ENCODE data around the gene PANX2. TPM values are rescaled to one million over a fixed set of nuclear protein-coding genes. Genes with fewer than 3 reads are reported as not detected.

The PANX2 gene
- total and polyA plus RNA-seq, 9 of the 15 experiments (the other 6 are each of a cell fraction or from before 2014, with no cell fraction given), result 0.01 to 3.9 (median 0.67) TPM; not detected in 1

- ChIA-PET CTCF (ENCODE audit: low intra/inter-chr PET ratio) (no interaction called here), POLR2A (interaction anchor here (0.6 kb wide), 1 partner anchor 196 kb away, joined by 5 read pairs; no protein-coding TSS in a partner anchor)
- Histone ChIP-seq H3K9ac (ENCODE audit: insufficient read depth in 1 of 2, low read depth in 2 of 2, low read length in 2 of 2) (no peak overlapping the region; a peak in 1 of 4 replicates), H3K9me3 (replicated peaks; ENCODE audit: control insufficient read depth, insufficient read depth, low read depth, low read length) (no peaks in the 10 kb centered on the region), H3K4me1 (replicated peaks in 1 of 2; ENCODE audit: control insufficient read depth in 2 of 2, insufficient read depth in 2 of 2, low read length in 2 of 2) (peaks cover 12 to 62% of the 10 kb centered on the region in 2 experiments), H3K4me2 (ENCODE audit: insufficient read depth, low read length) (no peak overlapping the region), H2AFZ (ENCODE audit: low read depth, low read length) (no peak overlapping the region), H4K20me1 (replicated peaks; ENCODE audit: control insufficient read depth, insufficient read depth, low read length) (peaks cover 8% of the 10 kb centered on the region), H3K4me3 (no peak overlapping the region), H3K27ac (ENCODE audit: extremely low read depth, low read depth, low read length) (no peak overlapping the region), H3K9me1 (ENCODE audit: control insufficient read depth, insufficient read depth, low read length) (peaks cover 7% of the 10 kb centered on the region), H3K27me3 (ENCODE audit: control insufficient read depth in 2 of 2, insufficient read depth in 2 of 2, low read length in 2 of 2) (no peaks in the 10 kb centered on the region), H3K36me3 (ENCODE audit: control insufficient read depth, insufficient read depth, low read length) (peaks cover 59% of the 10 kb centered on the region; the same call in 2 of the 3 replicates), H3K79me2 (ENCODE audit: control insufficient read depth, insufficient read depth, low read length) (peaks cover 48% of the 10 kb centered on the region)
- no peak for FAIRE-seq
- TF ChIP-seq SPI1 (IDR thresholded peaks at IDR 0.05; ENCODE audit: borderline replicate concordance, low read depth, low read length), result peak; percentile 25; the same call in 1 of the 2 replicates
- TF ChIP-seq TFAM (CRISPR knock-in tag; conservative IDR thresholded peaks at IDR 0.05), result no peak
- TF ChIP-seq POLR2G (IDR thresholded peaks at IDR 0.05; ENCODE audit: low read depth, low read length), result 0 out of 2 replicates have a peak, but pooled peaks have one; percentile 18
- TF ChIP-seq CHCHD3 (CRISPR knock-in tag; IDR thresholded peaks at IDR 0.05), result no peak
- TF ChIP-seq CBX8 (IDR thresholded peaks at IDR 0.05; ENCODE audit: borderline replicate concordance, extremely low read depth, low read depth, low read length, poor library complexity, severe bottlenecking), result no peak
- TF ChIP-seq RBFOX2 (IDR thresholded peaks at IDR 0.05; ENCODE audit: low read depth, low read length), result peak; percentile 25; the same call in 1 of the 2 replicates
- TF ChIP-seq TEAD4 (IDR thresholded peaks at IDR 0.05; ENCODE audit: low read length), result no peak
- no peak for TF ChIP-seq TEAD4 (CRISPR knock-in tag; IDR thresholded peaks at IDR 0.05; ENCODE audit: borderline replicate concordance)
- no TSS peak for BruUV-seq (replicated peaks)
- no peak for DNase-seq (ENCODE audit: extremely low read depth in 1 of 4, low spot score in 3 of 4)
- intact Hi-C loops (cut with micrococcal nuclease) (no loop called here), in situ Hi-C loops (cut with MboI) (no loop called here)
- WGBS (ENCODE audit: insufficient coverage, low coverage, missing lambda C conversion rate), result 94% methylated on average over 6 of the region's 25 CpGs
- no peak for ATAC-seq
These were observed 22.1 kb downstream of the PANX2 start for GRCh38 chr22:50192436-50193204.
